Epithelial cell of esophagus (primary cell): ENCODE measurements around the gene C1orf198.
A peak's percentile ranks its signal among the peaks of the same experiment; 100 is the strongest.

Experiments used
- DNase-seq: peaks from one replicate; pipeline ENCODE4 v3.0.0; 2010; ENCODE audit warnings: low read depth
- H3K4me3 ChIP-seq: 2 replicates; pipeline ENCODE4 v1.5.1; 2011; ENCODE audit warnings: mild to moderate bottlenecking, low read length, control low read depth
- CTCF ChIP-seq: IDR thresholded peaks from 2 replicates; pipeline ENCODE4 v1.5.1; 2011; ENCODE audit warnings: low read depth, mild to moderate bottlenecking, low read length, control low read depth, inconsistent platforms; ENCODE audit not compliant: insufficient read depth; ENCODE audit errors: missing control alignments

The C1orf198 gene

GRCh38 chr1:230792691-230793462 lies 75.4 kb downstream of the C1orf198 start:
- no peak overlapping the region for H3K4me3 ChIP-seq
- no peak for DNase-seq
- peak; percentile 6 for TF ChIP-seq CTCF

DNA sequence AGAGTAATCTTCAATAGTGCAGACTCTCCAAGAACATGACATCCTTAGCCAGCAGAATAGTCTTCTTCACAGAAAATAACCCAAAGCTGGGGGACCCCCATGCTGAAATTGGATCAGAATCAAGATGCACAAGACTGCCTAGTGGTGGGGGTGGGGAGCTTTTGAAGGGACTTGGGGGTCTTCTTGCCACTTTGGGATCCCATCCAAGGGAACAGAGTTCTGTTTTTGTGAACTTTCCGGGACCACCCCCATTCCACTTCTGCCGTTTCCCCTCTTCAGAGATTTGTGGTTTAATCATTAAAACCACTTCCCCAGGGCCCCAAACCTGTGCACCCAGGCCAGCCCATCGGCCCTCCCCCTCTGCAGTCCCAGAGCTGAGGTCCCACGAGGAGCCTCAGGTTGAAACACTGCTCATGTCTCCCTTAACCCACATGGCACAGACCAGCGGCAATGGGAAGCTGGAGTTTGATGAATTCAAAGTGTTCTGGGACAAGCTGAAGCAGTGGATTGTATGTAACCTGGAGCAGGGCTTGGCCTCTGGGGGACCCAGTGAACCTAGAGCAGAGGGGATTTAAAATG lies 76.2 kb downstream of the C1orf198 start:
- DNase-seq, result no peak
- TF ChIP-seq CTCF, result no peak

GRCh38 chr1:230790026-230790425 lies 78.3 kb downstream of the C1orf198 start:
- no peak for DNase-seq
- no peak for TF ChIP-seq CTCF
- H3K4me3 ChIP-seq, result no peak overlapping the region

More for the DNA sequence above, 76.2 kb downstream of the C1orf198 start:
- H3K4me3 ChIP-seq, result no peak overlapping the region

- H3K4me3 ChIP-seq, result no peak overlapping the region
- TF ChIP-seq CTCF, result no peak
- DNase-seq, result no peak
These were observed 79.6 kb downstream of the C1orf198 start for GRCh38 chr1:230788561-230789275.

DNA sequence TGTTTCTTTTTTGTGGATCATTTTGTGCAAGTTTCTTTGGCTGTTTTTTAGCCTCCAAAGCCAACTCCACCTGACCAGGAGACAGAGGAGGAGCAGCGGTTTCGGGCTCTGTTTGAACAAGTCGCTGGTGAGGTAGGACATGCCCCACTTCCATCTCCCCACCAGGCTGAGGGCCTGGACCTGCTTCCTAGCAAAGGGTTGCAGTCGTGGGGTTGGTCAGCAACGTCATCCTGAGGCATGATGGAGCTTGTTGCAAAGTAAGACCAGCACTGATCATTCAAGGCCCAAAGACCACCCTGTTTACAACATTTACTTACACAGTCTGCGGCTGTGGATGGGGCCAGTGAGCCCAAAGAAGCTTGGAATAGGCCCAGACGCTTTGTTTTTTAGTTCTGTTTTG lies 80.8 kb downstream of the C1orf198 start:
- no peak overlapping the region for H3K4me3 ChIP-seq
- DNase-seq, result no peak
- no peak for TF ChIP-seq CTCF
